ENCODE measurements around the gene GABRB2. TPM values are rescaled to one million over a fixed set of nuclear protein-coding genes. Genes with fewer than 3 reads are reported as not detected.

Gene GABRB2
- total and polyA plus RNA-seq, 11 donors, result 0.04 to 3.8 (median 0.16) TPM; not detected in 7

DNA sequence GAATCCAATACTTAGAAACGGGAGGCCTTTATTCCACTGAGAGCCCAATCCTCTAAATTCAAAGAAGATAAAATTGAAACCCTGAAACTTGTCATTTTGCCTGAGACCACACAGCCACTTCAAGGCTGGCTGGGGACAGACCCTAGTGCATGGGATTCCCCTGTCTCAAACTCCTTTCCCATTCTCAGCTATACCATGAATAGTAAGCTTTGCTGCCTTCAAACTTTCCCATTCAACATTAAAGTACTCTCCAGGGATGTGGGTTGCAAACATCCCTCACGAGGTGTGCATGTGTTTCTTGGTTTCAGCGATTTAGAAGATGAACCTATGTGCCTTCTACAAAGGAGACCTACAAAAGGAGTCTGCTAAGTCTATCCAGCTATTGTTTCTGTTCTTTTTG, 64.6 kb downstream of the GABRB2 start:
- Histone ChIP-seq H3K36me3 (no peaks in the 10 kb centered on the region), H3K9me3 (no peaks in the 10 kb centered on the region), H3K27me3 (no peaks in the 10 kb centered on the region), H3K27ac (no peak overlapping the region), H3K4me1 (no peaks in the 10 kb centered on the region), H3K4me3 (no peak overlapping the region)
- DNase-seq, result no peak
- no peak for ATAC-seq
- intact Hi-C loops (cut with DNase I), result no loop called here
- TF ChIP-seq POLR2A (IDR thresholded peaks at IDR 0.05) (no peak), CTCF (IDR thresholded peaks at IDR 0.05) (no peak)
- WGBS, 4 donors, result 63 to 84% (median 66%) methylated on average over 3 of the region's 3 CpGs

DNA sequence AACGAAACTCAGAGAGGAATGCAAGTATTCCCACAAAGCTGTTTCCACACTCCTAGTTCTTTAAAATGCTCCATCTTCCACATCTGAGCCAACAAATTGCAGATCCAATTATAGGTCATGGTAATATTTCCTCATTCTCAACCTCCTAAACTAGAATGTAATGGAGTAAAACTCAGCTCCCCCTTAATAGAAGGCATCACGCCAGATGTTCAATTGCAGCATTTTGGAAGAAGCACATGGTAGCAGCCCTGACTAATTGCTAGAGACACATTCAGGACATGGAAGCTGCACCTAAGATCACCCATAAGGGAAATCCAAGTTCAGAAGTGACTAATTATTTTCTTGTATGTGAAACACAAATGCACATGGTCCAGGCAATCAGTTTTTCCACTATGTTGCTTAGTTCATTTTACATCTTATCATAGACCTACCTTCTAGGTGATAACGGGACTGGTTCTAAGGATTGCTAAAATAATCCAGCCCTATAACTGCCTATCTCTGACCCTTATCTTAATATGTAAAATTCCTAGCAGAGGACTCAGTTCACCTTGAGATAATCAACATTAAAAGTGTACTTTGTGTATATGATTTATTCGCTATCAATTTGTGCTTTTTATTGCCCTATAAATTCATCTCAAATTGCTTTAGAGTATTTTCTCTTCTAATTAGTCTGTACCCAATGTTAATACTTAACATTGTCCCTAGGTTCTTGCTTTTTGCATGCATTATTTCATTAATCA, 75.1 kb downstream of the GABRB2 start:
- no peak overlapping the region for H3K27ac ChIP-seq
- TF ChIP-seq CTCF (IDR thresholded peaks at IDR 0.05), result no peak
- TF ChIP-seq POLR2A (IDR thresholded peaks at IDR 0.05), result no peak
- peaks cover 0 to 15% (median 3%) of the 10 kb centered on the region in 12 donors for H3K9me3 ChIP-seq
- no peak overlapping the region for H3K4me3 ChIP-seq
- no peaks in the 10 kb centered on the region for H3K27me3 ChIP-seq
- 61 to 69% (median 65%) methylated on average over 4 of the region's 4 CpGs for WGBS, 4 donors
- H3K36me3 ChIP-seq, result no peaks in the 10 kb centered on the region
- intact Hi-C loops (cut with DNase I), result no loop called here
- ATAC-seq, result no peak
- DNase-seq, result no peak
- H3K4me1 ChIP-seq, result no peaks in the 10 kb centered on the region

GRCh38 chr5:161467703-161468102, 78.8 kb downstream of the GABRB2 start:
- ATAC-seq, result no peak

DNA sequence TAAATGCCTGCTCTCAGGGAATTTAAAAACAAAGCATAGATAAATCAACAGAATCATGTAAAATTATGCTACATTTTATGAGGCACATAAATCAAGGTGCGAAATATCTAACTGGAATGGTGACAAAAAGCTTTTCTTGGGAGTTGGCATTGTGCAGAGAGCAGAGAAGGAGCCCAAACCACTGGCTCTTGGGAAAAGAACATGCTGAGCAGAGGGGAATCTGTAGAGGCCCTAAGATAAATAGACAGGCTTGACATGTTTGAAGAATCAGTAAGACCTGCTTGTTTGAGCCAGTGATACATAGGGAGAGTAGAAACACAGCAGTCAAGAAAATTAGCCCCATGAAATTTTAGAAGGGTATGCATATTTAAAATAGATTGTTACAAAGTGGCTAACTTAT, 85.8 kb downstream of the GABRB2 start:
- intact Hi-C loops (cut with DNase I), result no loop called here
- Histone ChIP-seq H3K27ac (no peak overlapping the region), H3K27me3 (no peaks in the 10 kb centered on the region), H3K36me3 (no peaks in the 10 kb centered on the region), H3K4me3 (no peak overlapping the region), H3K4me1 (no peaks in the 10 kb centered on the region), H3K9me3 (no peaks in the 10 kb centered on the region)
- DNase-seq (no peak), ATAC-seq (no peak)
- TF ChIP-seq CTCF (IDR thresholded peaks at IDR 0.05) (no peak), POLR2A (IDR thresholded peaks at IDR 0.05) (no peak)
- 77 to 96% (median 94%) methylated on average over 1 of the region's 1 CpG for WGBS, 4 donors

More at GRCh38 chr5:161467703-161468102, 78.8 kb downstream of the GABRB2 start:
- DNase-seq, result no peak
- Histone ChIP-seq H3K36me3 (no peaks in the 10 kb centered on the region), H3K9me3 (no peaks in the 10 kb centered on the region), H3K4me3 (no peak overlapping the region), H3K27me3 (no peaks in the 10 kb centered on the region), H3K27ac (no peak overlapping the region), H3K4me1 (no peaks in the 10 kb centered on the region)
- 89 to 94% (median 92%) methylated on average over 1 of the region's 1 CpG for WGBS, 4 donors
- TF ChIP-seq POLR2A (IDR thresholded peaks at IDR 0.05), result no peak
- intact Hi-C loops (cut with DNase I), result no loop called here

DNA sequence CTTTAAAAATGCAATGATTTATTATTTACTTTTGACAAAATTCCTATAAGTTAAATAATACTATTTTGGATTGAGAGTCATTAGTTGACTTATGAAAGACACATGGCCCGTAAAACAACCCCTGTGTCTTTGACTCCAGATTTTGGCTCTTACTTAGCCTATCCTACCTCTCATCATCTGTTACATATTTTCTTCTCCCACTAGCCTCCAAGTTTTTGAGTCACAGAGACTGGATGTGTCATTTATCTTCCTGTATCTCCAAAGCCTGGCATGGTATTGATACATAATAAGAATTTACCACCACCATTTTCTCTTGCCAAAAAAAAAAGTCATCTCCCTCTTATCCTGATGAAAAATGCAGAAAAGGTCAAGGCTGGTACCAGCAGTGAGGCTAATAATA, 99.9 kb downstream of the GABRB2 start:
- no peak overlapping the region for H3K27ac ChIP-seq
- H3K4me3 ChIP-seq, result no peak overlapping the region
- no peaks in the 10 kb centered on the region for H3K4me1 ChIP-seq
- no peaks in the 10 kb centered on the region for H3K27me3 ChIP-seq
- intact Hi-C loops (cut with DNase I), result no loop called here
- H3K36me3 ChIP-seq, result no peaks in the 10 kb centered on the region
- no peaks in the 10 kb centered on the region for H3K9me3 ChIP-seq
- DNase-seq (no peak), ATAC-seq (no peak)
- WGBS, 4 donors, result 82 to 94% (median 90%) methylated on average over 1 of the region's 1 CpG
- TF ChIP-seq CTCF (IDR thresholded peaks at IDR 0.05) (no peak), POLR2A (IDR thresholded peaks at IDR 0.05) (no peak)

Data from heart left ventricle (tissue), 16 donors.